Measurements from ENCODE around the gene PRRC2B.

Gene PRRC2B

GRCh38 chr9:131490514-131490913 lies 96.6 kb downstream of the PRRC2B start:
- H3K4me3 ChIP-seq (ENCODE audit: low read depth, low read length), result no peak overlapping the region
- no peak for TF ChIP-seq CTCF (IDR thresholded peaks at IDR 0.05; ENCODE audit: low read depth, low read length)

GRCh38 chr9:131491001-131491710 lies 97.3 kb downstream of the PRRC2B start:
- H3K4me3 ChIP-seq (ENCODE audit: low read depth, low read length), result no peak overlapping the region
- TF ChIP-seq CTCF (IDR thresholded peaks at IDR 0.05; ENCODE audit: low read depth, low read length), result no peak

- H3K4me3 ChIP-seq (ENCODE audit: low read depth, low read length), result no peak overlapping the region
- TF ChIP-seq CTCF (IDR thresholded peaks at IDR 0.05; ENCODE audit: low read depth, low read length), result no peak
Observed at GRCh38 chr9:131492070-131492469, 98.2 kb downstream of the PRRC2B start.

- H3K4me3 ChIP-seq (ENCODE audit: low read depth, low read length), result no peak overlapping the region
- no peak for TF ChIP-seq CTCF (IDR thresholded peaks at IDR 0.05; ENCODE audit: low read depth, low read length)
Observed at GRCh38 chr9:131494296-131494870, 100.5 kb downstream of the PRRC2B start.

- no peak overlapping the region for H3K4me3 ChIP-seq (ENCODE audit: low read depth, low read length)
- no peak for TF ChIP-seq CTCF (IDR thresholded peaks at IDR 0.05; ENCODE audit: low read depth, low read length)
Observed at GRCh38 chr9:131495785-131496184, 101.9 kb downstream of the PRRC2B start.

- no peak for TF ChIP-seq CTCF (IDR thresholded peaks at IDR 0.05; ENCODE audit: low read depth, low read length)
- H3K4me3 ChIP-seq (ENCODE audit: low read depth, low read length), result no peak overlapping the region
Observed at GRCh38 chr9:131496844-131497405, 103.0 kb downstream of the PRRC2B start.

- no peak for TF ChIP-seq CTCF (IDR thresholded peaks at IDR 0.05; ENCODE audit: low read depth, low read length)
- H3K4me3 ChIP-seq (ENCODE audit: low read depth, low read length), result no peak overlapping the region
Observed at GRCh38 chr9:131499254-131499767, 105.4 kb downstream of the PRRC2B start.

Data from WI38 (cell line).